ENCODE data around the gene KDM2A.
A peak's percentile ranks its signal among the peaks of the same experiment; 100 is the strongest.

The KDM2A gene

DNA sequence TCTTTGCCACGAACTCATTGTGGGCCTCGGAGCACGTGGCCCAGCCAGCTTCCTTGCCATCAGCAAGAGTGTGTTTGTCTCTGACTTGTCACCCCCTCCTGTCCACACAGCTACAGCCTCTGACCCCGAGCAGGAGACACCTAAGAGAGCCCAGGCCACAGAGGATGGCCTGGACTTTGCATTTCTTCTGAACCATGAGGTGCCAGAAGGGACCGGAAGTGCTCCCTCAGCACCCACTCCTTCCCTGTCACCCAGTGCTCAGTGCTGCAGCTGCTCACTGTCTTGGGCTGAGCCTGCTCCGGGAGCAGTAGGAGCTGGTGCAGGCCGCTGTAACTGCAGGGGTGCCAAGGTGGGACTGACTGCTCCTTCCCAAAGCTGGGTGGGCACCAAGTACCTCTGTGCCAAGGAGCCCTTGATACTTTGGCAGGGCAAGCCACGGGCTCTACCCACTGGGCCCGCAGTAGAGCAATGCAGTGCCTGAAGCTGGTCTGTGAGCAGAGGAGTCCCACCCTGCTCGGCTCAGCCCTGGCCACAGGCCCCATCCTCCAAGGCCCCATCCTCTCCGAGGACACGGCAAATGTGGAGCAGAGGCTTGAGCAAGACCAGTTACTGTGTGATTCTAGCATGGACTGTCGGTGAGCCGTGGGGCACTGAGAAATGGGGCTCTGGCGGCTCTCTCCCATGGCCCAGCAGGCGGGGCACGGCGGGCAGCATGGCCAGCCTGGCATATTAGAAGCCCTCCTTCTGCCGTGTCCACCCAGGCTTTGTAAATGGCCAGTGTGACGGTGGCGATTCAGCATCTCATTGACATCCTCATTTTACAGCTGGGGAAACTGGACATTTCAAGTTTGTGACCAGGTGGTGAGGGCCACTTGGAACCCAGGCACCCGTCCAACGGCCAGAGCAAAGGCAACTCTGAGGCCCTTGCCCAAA lies 153.5 kb downstream of the KDM2A start:
- DNase-seq (ENCODE audit: low read depth in 2 of 2), result no peak

DNA sequence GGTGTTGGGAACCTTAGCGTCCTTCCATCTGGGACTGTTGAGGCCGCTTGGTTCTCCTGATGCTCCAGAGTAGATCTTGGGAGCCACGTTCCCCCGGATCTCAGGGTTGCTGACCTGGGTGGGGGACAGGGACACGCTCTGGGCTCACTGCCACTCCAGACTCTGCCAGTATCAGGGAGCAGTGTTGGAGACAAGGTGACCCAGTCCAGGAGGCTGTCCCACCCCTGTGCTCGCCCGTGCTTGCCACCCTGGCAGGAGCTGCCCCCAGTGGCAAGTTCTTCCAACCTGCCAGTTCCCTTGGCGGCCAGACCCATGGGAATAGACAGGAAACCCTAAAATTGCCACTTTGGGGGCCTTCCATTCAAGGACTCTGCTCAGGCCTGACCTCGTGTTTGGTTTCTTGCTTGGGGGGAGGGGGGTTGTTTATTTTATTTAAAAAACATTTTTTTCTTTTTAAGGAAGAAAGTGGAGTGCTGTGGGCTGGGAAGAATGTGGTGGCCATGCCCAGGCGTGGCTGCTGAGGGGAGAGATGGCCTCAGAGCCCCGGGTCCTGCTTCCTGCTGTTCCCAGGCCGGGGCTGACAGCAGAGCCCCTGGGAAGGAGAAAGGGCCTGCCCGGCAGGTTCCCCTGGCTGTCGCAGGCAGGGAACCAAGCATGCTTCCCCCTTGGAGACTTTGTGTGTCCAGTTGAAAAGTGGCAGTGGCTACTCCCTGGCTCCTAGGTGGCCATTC lies 154.4 kb downstream of the KDM2A start:
- no peak for DNase-seq (ENCODE audit: low read depth in 2 of 2)

DNA sequence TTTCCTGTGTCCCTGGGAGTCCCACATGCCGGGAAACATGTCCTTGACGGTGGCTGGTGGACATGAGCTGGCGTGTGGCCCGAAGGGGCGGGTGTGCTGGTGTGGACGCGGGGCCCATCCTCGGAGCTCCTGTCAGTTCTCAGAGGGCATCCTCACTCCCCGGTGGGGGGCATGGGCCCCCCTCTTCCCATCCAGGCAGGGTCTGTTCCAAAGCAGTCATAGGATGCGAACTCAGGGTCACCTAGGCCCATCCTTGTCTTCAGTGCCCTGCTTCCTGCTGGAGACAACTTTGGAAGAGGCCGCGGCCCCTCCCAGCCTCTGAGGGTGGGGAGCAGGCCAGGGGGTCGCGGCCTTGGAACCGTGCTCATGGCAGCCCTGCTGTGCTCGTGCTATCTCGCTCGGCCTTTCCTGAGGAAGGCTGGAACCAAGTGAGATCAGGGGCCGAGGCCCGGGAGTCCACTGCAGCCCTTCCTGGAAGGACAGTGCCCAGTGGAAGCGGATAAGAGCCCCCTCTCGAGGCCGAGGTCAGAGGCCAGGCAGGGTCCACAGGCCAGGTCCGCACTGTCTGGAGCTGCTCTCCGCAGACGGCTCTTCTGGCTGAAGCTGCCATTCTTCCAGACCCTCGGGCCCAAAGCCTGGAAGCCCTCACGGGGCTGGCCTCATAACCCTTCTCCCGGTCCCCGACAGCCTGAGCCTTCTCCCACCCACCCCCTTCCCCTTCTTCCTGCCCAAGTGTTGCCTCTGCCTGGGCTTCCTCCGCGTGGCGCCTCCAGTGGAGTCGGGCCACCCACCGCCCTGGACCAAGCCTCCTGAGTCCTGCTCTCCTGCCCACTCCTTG lies 155.9 kb downstream of the KDM2A start:
- no peak for DNase-seq (ENCODE audit: low read depth in 2 of 2)

DNA sequence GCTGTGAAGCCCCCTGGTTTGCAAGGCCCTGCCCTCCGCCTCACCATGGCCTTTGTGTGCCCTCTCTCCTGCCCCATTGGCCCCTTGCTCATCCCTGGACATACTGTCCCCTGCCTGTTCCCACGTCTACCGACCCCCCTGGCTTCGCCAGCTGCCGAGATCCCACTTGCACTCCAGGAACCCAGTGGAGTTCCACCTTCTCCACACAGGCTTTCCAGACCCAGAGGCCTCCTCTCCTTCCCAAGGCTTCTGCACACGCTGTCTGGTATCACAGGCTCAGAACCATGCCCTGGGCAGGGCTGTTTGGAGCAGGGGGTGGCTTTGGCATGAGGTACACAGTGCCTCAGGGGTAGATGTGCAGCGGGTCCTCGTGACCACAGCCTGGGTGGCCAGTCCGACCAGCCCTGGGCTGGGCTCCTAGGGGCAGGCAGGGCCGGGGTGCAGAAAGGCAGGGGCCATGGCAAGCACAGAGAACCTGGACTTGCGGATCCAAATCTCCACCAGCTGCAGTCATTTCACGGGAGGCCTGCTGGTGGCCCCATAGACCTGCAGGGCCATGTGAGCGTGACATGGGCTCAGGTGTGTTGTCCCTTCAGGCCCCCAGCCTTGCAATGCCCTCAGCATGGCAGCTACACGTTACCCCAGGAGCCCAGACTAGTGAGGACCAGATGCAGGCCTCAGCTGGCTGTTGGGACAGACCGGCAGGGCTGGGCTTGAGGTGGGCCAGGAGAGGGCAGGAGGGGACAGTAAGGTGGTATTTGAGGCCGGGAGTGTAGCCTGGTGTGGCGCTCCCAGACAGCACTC lies 156.7 kb downstream of the KDM2A start:
- DNase-seq (ENCODE audit: low read depth in 2 of 2), result no peak

DNA sequence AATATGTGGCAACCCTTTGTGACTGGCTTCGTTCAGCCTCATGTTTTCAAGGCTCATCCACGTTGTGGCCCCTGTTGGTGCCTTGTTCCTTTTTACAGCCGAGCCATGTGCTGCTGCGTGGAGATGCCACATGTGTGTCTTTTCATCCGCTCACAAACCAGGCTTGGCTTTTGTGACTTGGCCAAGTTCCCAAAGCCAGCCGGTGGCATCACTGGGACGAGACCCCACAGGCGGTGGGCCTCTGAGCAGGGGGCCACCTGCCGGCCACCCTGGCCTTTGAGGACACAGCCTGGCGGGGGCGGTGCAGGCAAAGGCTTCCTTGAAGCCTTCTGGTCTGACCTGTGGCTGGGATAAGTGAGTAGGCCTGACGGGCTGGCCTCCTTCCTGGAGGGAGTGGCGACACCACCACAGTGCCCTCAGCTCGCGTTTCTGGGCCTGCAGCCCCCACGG lies 157.7 kb downstream of the KDM2A start:
- DNase-seq (ENCODE audit: low read depth in 2 of 2), result no peak

DNA sequence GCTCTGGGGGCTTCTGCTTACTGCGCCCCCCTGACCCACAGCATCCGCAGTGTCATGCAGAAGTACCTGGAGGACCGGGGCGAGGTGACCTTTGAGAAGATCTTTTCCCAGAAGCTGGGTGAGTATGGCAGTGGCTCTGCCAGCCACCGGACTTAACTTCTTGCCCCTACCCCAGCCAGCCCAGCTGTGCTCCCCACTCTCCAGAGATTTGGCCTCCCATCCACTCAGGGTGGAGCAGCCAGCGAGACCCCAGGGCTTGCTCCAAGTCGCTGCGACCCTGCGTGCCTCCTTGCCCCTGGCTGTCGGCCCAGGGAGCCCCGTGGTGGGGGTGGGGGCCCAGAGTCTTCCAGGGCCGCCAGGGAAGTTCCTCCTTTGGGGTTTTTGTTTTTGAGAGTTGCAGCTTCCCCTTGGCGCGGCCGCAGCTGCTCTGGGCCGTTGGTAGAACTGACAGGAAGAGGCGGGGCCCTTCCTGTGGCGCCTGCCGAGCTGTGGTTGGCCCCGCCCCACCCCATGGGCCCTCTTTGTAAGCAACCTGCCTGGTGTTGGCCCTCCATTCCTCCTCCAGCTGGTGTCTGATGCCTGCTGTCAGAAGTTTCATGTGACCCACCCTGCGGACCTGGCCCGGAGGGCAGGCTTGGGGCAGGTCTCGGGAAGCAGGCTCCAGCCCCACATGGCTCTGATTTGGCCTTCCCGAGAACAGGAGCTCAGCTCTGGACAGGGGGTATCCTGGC lies 158.3 kb downstream of the KDM2A start:
- DNase-seq (ENCODE audit: low read depth in 2 of 2), result peak; percentile 74 to 87

DNA sequence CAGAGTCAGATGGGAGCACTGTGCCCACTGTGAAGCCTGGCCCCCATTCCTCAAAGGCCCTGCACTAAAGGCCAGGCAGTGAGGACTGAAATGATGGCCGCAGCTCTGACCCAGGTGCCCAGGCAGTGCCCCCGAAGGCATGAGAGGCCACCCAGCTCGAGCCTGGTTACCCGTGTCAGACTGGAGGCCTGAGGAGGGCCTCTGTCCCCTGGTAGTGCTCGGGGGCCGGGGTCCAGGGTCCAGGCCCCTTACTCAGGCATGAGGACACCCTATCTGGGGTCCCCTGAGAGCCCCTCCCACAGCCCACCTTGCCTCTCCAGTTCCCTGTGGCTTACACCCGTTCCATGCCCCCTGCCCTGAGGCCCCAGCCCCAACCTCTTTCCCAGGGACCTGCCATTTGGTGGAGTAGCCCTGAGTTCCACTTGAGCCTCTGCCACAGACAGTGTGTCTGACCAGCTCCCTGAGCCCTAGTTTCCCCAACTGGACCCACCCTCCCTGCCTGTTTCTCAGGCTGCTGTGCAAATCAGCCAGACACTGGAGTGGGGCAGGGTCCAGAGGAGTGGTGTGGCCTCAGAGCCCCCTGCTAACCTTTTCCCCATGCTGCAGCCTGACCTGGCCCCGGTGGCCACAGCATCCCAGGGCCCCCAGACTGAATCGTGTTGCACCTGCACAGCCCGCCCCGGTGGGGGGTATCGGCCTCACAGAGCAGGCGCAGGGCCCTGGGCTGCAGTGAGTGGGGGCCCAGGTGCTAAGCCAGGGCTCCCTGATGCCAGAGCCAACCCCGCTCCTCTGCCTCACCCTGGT lies 159.3 kb downstream of the KDM2A start:
- no peak for DNase-seq (ENCODE audit: low read depth in 2 of 2)

DNA sequence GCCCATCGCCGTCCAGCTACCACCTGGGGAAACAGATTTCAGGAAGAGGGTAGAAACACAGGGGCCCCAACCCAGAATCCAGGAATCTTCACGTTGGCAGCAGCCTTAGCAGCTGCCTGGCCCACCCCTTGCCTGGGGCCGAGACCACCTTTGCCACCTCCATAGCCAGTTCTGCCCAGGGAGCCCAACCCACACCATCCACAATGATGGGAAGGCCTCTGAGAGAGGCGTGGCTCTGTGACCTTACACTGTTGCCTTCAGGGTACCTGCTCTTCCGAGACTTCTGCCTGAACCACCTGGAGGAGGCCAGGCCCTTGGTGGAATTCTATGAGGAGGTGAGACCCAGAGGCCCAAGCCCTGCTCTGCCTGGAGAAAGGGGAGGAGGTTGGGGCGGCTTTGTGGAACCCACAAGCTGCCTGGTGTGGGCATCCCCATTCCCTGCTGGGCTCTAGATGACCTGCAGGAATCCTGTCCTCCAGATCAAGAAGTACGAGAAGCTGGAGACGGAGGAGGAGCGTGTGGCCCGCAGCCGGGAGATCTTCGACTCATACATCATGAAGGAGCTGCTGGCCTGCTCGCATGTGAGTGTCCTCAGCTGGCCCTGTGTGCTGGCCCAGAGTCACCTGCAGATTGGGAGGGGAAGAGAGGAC lies 160.0 kb downstream of the KDM2A start:
- DNase-seq (ENCODE audit: low read depth in 2 of 2), result no peak

DNA sequence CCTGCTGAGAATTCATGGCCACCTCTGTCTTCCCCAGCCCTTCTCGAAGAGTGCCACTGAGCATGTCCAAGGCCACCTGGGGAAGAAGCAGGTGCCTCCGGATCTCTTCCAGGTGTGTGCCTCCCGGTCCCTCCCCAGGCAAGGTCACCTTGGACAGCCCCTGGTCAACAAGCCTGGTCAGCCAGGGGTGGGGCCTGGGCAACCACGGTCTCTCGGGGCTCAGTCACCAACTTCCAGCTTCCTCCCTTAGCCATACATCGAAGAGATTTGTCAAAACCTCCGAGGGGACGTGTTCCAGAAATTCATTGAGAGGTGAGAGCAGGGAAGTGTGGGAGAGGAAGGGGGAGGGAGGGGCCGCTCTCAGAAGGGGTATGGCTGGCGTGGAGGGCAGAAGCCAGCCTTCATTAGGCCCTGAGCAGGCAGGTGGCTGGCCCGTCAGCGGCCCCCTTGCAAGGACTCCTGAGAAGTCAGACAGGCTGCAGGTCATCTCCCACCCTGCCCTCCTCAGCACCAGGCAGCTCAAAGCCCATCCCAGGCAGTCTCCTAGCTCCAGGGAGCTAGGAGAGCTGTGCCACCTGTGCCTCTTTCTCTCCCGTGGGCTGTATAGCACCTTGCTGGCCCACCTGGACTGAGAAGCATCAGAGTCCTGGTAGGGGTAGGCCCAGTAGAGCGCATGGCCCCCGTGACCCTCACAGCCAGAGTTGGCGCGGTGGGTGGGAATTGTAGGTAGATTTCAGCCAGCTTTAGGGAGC lies 160.7 kb downstream of the KDM2A start:
- DNase-seq (ENCODE audit: low read depth in 2 of 2), result no peak

DNA sequence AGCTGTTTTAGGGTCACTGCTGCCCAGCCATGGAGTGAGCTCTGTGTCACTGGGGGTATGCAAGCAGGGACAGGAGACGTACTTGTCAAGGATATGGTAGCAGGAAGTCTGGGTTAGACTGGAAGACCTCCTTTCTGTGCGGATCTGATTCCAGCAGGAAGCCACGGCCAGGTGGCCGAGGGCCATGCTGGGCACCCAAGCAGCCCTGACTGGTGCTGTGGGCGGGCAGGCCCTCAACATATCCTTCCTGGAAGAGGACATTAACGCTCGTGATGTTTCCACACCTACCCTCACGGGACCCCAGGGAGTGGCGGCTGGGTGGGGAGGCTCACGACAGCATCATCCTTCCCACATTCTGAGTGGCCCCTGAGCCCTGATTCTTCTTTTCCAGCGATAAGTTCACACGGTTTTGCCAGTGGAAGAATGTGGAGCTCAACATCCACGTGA lies 161.3 kb downstream of the KDM2A start:
- DNase-seq (ENCODE audit: low read depth in 2 of 2), result no peak

DNA sequence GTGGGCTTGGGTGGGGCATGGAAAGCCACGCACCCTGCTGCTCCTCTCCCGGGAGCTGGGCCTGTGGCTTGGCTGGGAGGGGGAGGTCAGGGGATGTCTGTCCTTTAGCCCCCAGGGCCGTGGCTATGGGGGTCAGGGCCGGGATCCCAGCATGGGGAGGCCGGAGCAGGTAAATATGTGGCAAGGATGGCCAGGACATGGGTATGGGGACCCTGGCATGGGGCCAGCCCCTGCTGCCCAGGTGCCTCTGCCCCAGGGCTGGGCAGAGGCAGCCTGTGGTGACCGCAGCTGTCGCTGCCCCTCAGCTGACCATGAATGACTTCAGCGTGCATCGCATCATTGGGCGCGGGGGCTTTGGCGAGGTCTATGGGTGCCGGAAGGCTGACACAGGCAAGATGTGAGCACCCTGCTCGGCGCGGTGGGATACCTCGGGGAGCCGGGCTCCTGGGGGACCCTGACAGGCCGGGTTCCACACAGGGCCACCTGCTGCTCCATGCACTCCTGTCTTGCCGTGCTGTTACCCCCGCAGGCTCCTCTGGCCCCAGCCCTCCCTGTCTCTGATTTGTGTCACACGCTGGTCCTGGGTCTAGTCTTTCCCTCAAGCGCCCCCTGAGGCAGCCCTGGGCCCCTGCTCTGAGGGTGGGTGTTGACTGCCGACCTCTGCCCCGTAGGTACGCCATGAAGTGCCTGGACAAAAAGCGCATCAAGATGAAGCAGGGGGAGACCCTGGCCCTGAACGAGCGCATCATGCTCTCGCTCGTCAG lies 161.9 kb downstream of the KDM2A start:
- DNase-seq (ENCODE audit: low read depth in 2 of 2), result no peak

DNA sequence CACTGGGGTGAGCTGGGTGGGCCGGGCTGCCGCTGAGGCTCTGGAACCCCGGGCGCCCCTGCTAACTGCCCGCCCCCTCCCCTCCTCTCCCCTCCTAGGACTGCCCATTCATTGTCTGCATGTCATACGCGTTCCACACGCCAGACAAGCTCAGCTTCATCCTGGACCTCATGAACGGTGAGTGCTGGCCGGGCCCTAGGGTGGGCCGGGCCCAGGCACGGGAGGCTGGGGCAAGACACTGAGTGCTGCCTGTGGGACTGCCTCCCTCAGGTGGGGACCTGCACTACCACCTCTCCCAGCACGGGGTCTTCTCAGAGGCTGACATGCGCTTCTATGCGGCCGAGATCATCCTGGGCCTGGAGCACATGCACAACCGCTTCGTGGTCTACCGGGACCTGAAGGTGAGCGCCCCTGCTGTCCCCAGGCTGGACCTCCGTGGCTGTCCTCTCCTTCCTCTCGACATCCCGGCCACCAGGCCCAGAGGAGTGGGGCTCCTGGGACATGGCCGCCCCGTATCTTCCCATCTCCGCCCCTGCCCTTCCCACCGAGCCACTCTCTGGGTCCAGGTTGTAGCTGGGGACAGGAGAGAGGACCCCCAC lies 162.6 kb downstream of the KDM2A start:
- no peak for DNase-seq (ENCODE audit: low read depth in 2 of 2)

DNA sequence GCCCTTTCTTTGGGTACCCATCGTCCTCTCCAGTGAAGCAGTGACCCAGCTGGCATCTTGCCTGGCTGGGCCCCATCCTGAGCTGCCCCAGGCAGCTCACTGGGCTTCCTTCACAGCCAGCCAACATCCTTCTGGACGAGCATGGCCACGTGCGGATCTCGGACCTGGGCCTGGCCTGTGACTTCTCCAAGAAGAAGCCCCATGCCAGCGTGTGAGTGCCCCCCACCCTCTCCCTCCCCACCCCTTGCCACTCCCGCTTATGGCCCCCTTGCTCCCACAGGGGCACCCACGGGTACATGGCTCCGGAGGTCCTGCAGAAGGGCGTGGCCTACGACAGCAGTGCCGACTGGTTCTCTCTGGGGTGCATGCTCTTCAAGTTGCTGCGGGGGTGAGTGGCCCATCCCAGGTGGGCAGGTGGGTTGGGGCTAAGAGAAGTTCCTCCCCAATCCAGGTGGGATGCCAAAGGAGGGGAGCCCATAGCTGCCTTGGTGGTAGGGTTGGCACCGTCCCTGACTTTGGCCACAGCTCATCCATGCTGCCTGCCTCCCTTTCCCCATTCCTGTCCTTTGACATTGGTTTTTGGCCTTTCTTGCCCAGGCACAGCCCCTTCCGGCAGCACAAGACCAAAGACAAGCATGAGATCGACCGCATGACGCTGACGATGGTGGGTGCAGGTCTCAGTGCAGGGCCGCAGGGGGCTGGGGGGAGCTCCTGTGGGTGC lies 163.3 kb downstream of the KDM2A start:
- no peak for DNase-seq (ENCODE audit: low read depth in 2 of 2)

DNA sequence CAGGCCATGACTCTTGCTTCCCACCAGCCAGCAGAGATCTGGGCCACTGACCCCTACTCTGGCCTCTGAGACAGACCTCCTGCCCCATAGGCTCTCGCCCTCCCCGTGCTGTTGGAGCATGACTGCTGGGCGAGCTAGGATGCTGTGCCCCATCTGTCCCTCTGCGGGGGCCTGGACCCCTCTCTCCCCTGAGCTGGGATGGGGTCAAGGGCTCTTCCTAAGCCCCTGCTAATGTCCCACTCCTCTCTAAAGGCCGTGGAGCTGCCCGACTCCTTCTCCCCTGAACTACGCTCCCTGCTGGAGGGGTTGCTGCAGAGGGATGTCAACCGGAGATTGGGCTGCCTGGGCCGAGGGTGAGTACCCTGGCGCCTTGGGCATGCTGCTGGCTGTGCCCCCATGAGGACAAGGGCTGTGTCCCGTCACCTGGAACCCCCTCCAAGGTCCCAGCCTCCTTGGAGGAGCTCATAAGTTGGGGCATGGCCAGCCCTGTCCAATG lies 163.9 kb downstream of the KDM2A start:
- DNase-seq (ENCODE audit: low read depth in 2 of 2), result no peak

DNA sequence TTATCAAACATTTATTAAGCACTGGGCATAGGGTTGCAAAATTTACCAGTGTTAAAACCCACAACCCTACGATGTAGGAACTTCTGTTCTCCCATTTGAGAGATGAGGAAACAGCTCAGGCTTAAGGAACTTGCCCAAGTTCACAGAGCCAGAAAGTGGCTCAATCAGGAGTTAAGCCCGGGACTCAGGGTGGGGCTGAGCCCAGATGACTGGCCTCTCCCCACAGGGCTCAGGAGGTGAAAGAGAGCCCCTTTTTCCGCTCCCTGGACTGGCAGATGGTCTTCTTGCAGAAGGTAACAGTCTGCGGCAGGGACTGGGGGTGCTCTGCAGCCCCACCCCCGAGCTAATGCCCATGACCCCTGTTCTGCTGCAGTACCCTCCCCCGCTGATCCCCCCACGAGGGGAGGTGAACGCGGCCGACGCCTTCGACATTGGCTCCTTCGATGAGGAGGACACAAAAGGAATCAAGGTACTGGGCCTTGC lies 164.5 kb downstream of the KDM2A start:
- DNase-seq (ENCODE audit: low read depth in 2 of 2), result no peak
